ENCODE data around the gene NLRC4.
"Not testable (repeated sequence)": the region's sequence is repeated elsewhere in the genome, so short reads cannot be mapped to it uniquely, and the experiment has no call there.

NLRC4 gene, protein sequence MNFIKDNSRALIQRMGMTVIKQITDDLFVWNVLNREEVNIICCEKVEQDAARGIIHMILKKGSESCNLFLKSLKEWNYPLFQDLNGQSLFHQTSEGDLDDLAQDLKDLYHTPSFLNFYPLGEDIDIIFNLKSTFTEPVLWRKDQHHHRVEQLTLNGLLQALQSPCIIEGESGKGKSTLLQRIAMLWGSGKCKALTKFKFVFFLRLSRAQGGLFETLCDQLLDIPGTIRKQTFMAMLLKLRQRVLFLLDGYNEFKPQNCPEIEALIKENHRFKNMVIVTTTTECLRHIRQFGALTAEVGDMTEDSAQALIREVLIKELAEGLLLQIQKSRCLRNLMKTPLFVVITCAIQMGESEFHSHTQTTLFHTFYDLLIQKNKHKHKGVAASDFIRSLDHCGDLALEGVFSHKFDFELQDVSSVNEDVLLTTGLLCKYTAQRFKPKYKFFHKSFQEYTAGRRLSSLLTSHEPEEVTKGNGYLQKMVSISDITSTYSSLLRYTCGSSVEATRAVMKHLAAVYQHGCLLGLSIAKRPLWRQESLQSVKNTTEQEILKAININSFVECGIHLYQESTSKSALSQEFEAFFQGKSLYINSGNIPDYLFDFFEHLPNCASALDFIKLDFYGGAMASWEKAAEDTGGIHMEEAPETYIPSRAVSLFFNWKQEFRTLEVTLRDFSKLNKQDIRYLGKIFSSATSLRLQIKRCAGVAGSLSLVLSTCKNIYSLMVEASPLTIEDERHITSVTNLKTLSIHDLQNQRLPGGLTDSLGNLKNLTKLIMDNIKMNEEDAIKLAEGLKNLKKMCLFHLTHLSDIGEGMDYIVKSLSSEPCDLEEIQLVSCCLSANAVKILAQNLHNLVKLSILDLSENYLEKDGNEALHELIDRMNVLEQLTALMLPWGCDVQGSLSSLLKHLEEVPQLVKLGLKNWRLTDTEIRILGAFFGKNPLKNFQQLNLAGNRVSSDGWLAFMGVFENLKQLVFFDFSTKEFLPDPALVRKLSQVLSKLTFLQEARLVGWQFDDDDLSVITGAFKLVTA

GRCh38 chr2:32264422-32265105 is at the start of gene NLRC4:
TSS of gene NLRC4 (minus strand) at chr2:32264886. CDS start at chr2:32256775, 8,111 bp downstream.
- H3K4me1 Mint-ChIP-seq (ENCODE audit: low read depth), result peaks cover 6% of the 10 kb centered on the region
- DNase-seq, result no peak
- H3K4me3 Mint-ChIP-seq, result no peak within 1 kb of the TSS
- H3K27ac Mint-ChIP-seq, result peak within 1 kb of the TSS; percentile 36
- H3K9me3 Mint-ChIP-seq, result no peaks in the 10 kb centered on the region
- no peaks in the 10 kb centered on the region for H3K27me3 Mint-ChIP-seq
- no peaks in the 10 kb centered on the region for H3K36me3 Mint-ChIP-seq (ENCODE audit: low read depth)

GRCh38 chr2:32310577-32310976 is 45.9 kb upstream of the NLRC4 start:
- no peak for DNase-seq
- H3K9me3 Mint-ChIP-seq, result no peaks in the 10 kb centered on the region
- peaks cover 41% of the 10 kb centered on the region for H3K36me3 Mint-ChIP-seq (ENCODE audit: low read depth)
- no peak overlapping the region for H3K4me3 Mint-ChIP-seq
- no peaks in the 10 kb centered on the region for H3K4me1 Mint-ChIP-seq (ENCODE audit: low read depth)
- no peak overlapping the region for H3K27ac Mint-ChIP-seq
- H3K27me3 Mint-ChIP-seq, result no peaks in the 10 kb centered on the region

- not testable (repeated sequence) for DNase-seq; H3K9me3 Mint-ChIP-seq; H3K27me3 Mint-ChIP-seq; H3K4me1 Mint-ChIP-seq (ENCODE audit: low read depth); H3K4me3 Mint-ChIP-seq; H3K27ac Mint-ChIP-seq
- peaks cover 62% of the 10 kb centered on the region for H3K36me3 Mint-ChIP-seq (ENCODE audit: low read depth)
These were observed 29.4 kb upstream of the NLRC4 start for GRCh38 chr2:32293966-32294562.

GRCh38 chr2:32293493-32293892 is 28.8 kb upstream of the NLRC4 start:
- H3K27ac Mint-ChIP-seq, H3K4me3 Mint-ChIP-seq, H3K27me3 Mint-ChIP-seq, DNase-seq, H3K9me3 Mint-ChIP-seq: not testable (repeated sequence)
- peaks cover 13% of the 10 kb centered on the region for H3K4me1 Mint-ChIP-seq (ENCODE audit: low read depth)
- H3K36me3 Mint-ChIP-seq (ENCODE audit: low read depth), result peaks cover 59% of the 10 kb centered on the region

DNA sequence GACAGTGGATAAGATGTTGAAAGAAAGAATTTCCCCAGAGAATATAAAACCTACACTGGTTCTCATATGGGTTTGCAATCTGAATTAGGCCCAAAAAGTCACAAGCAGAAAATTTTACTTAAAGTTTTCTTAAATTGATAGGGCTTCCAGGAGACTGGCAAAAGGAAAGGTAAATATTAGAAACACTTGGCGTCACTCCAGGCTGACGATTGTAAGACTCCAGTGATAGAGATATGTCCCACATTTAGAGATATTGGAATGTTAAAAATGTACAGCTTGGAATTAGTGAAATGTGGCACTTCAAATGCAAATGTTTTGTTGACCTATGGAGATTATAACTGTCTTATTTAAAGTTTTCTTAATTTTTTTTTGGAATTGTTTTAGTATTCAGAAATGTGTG is 27.1 kb upstream of the NLRC4 start:
- Mint-ChIP-seq H3K27me3 (no peaks in the 10 kb centered on the region), H3K27ac (no peak overlapping the region), H3K4me3 (no peak overlapping the region), H3K9me3 (no peaks in the 10 kb centered on the region), H3K4me1 (ENCODE audit: low read depth) (peaks cover 24% of the 10 kb centered on the region), H3K36me3 (ENCODE audit: low read depth) (peaks cover 51% of the 10 kb centered on the region)
- no peak for DNase-seq

- no peak overlapping the region for H3K4me3 Mint-ChIP-seq
- H3K27ac Mint-ChIP-seq, result no peak overlapping the region
- H3K27me3 Mint-ChIP-seq, result no peaks in the 10 kb centered on the region
- peaks cover 32% of the 10 kb centered on the region for H3K4me1 Mint-ChIP-seq (ENCODE audit: low read depth)
- peaks cover 46% of the 10 kb centered on the region for H3K36me3 Mint-ChIP-seq (ENCODE audit: low read depth)
- no peak for DNase-seq
- no peaks in the 10 kb centered on the region for H3K9me3 Mint-ChIP-seq
These were observed 25.3 kb upstream of the NLRC4 start for GRCh38 chr2:32290000-32290339.

DNA sequence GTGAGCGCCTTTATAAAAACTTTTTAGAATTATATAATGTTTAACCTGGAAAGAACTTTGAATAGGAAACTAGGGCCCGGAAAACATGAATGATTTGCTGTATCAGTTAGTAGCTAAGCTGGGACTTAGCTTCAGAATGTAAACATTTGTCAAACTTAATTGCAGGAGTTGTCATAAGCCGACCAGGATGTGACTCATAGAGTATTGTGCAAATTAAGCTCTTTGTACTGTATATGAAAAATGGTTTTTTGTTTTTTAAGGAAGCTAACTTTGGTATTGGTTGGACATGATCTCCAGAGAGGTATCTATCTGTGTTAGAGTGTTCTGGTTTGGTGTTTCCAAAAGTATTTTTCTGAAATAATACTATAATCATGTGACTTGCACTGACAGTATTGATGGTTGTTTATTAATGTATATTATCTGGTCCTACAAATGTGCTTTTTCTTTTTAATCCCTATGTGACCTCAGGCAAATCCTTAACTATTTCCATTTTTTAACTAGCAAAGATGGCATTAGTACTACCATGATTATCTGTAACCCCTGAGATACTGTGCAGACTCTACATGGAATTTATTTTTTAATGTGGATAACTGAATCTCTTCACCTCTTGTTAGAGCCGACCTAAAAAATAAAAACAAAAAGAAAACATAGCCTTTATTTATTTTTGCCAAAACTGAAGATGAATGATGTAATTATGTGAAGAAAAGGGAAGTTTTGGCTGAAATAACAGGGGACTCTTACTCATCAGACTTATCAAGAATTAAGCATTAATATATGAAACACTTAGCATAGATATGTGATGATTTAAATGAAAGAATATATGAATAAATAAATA is 24.7 kb upstream of the NLRC4 start:
- Mint-ChIP-seq H3K27me3 (no peaks in the 10 kb centered on the region), H3K9me3 (no peaks in the 10 kb centered on the region), H3K4me3 (no peak overlapping the region), H3K27ac (peak overlapping the region; percentile 35), H3K36me3 (ENCODE audit: low read depth) (peaks cover 48% of the 10 kb centered on the region), H3K4me1 (ENCODE audit: low read depth) (peaks cover 38% of the 10 kb centered on the region)
- DNase-seq, result no peak

DNA sequence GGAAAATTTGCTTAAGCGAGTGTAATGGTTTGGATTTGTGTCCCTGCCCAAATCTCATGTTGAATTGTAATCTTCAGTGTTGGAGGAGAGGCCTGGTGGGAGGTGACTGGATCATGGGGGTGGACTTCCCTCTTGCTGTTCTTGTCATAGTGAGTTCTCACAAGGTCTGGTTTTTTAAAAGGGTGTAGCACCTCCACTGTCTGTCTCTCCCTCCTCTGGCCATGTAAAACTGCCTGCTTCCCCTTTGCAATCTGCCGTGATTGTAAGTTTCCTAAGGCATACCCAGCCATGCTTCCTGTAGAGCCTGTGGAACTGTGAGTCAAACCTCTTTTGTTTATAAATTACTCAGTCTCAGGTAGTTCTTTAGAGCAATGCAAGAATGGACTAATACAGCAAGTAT is 19.6 kb upstream of the NLRC4 start:
- peaks cover 47% of the 10 kb centered on the region for H3K36me3 Mint-ChIP-seq (ENCODE audit: low read depth)
- H3K27ac Mint-ChIP-seq, result peak overlapping the region; percentile 56
- no peak overlapping the region for H3K4me3 Mint-ChIP-seq

GRCh38 chr2:32278478-32278853 is 13.8 kb upstream of the NLRC4 start:
- peaks cover 1% of the 10 kb centered on the region for H3K27me3 Mint-ChIP-seq
- H3K9me3 Mint-ChIP-seq, result no peaks in the 10 kb centered on the region
- peaks cover 35% of the 10 kb centered on the region for H3K4me1 Mint-ChIP-seq (ENCODE audit: low read depth)
- peak overlapping the region; percentile 96 for H3K27ac Mint-ChIP-seq
- DNase-seq, result no peak
- H3K4me3 Mint-ChIP-seq, result peak overlapping the region; percentile 92
- H3K36me3 Mint-ChIP-seq (ENCODE audit: low read depth), result peaks cover 26% of the 10 kb centered on the region

More for the DNA sequence above, 19.6 kb upstream of the NLRC4 start:
- Mint-ChIP-seq H3K27me3 (no peaks in the 10 kb centered on the region), H3K4me1 (ENCODE audit: low read depth) (peaks cover 58% of the 10 kb centered on the region), H3K9me3 (no peaks in the 10 kb centered on the region)
- DNase-seq, result no peak

DNA sequence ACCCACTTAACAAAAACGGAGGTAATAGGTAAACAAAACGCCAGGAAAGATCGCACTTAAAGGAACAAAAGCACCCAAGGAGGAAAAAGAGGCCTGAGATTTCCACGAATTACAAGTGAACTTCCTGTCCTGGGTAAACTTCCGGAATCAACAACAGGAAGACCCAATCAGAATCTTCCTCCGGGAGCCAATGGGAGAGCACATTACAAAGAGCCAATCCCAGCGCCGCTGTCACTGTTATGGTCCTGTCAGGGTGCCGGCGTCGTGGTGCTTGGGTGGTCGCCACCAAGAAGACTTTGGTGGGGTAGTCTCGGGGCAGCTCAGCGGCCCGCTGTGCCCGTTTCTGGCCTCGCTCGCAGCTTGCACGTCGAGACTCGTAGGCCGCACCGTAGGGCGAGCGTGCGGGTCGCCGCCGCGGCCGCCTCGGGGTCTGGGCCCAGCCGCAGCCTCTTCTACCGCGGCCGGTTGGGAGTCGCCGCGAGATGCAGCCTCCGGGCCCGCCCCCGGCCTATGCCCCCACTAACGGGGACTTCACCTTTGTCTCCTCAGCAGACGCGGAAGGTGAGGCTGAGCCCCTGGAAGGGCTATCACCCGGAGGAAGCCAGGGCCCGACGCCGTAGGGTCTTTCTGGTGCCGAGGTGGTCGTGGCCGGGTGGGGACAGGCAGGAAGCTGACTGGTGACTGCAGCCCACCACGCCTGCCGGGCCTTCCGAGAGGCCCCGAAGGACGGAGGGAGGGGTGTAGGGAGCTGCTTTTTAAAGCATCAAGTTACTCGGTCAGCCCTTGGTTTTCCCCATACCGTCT is 13.2 kb upstream of the NLRC4 start, which contains the start of gene YIPF4:
TSS of gene YIPF4 (plus strand) at position 231 of the 804 bp plus-strand sequence. CDS start at position 483, 252 bp downstream.
- Mint-ChIP-seq H3K36me3 (ENCODE audit: low read depth) (peaks cover 20% of the 10 kb centered on the region), H3K27ac (peak within 1 kb of the TSS; percentile 96), H3K9me3 (no peaks in the 10 kb centered on the region), H3K4me3 (peak within 1 kb of the TSS; percentile 92), H3K4me1 (ENCODE audit: low read depth) (peaks cover 31% of the 10 kb centered on the region), H3K27me3 (peaks cover 4% of the 10 kb centered on the region)
- DNase-seq, result peak; percentile 94

GRCh38 chr2:32277363-32277673 is 12.6 kb upstream of the NLRC4 start:
- peaks cover 29% of the 10 kb centered on the region for H3K4me1 Mint-ChIP-seq (ENCODE audit: low read depth)
- peak overlapping the region; percentile 92 for H3K4me3 Mint-ChIP-seq
- peaks cover 18% of the 10 kb centered on the region for H3K36me3 Mint-ChIP-seq (ENCODE audit: low read depth)
- no peak for DNase-seq
- peak overlapping the region; percentile 96 for H3K27ac Mint-ChIP-seq
- H3K27me3 Mint-ChIP-seq, result peaks cover 4% of the 10 kb centered on the region
- no peaks in the 10 kb centered on the region for H3K9me3 Mint-ChIP-seq

DNA sequence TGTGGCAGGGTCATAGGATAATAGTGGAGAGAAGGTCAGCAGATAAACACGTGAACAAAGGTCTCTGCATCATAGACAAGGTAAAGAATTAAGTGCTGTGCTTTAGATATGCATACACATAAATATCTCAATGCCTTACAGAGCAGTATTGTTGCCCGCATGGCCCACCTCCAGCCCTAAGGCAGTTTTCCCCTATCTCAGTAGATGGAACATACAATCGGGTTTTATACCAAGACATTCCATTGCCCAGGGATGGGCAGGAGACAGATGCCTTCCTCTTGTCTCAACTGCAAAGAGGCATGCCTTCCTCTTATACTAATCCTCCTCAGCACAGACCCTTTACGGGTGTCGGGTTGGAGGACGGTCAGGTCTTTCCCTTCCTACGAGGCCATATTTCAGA is 11.1 kb upstream of the NLRC4 start:
- H3K27me3 Mint-ChIP-seq; H3K27ac Mint-ChIP-seq; H3K4me3 Mint-ChIP-seq; H3K9me3 Mint-ChIP-seq; H3K36me3 Mint-ChIP-seq (ENCODE audit: low read depth); DNase-seq: not testable (repeated sequence)
- peaks cover 23% of the 10 kb centered on the region for H3K4me1 Mint-ChIP-seq (ENCODE audit: low read depth)

DNA sequence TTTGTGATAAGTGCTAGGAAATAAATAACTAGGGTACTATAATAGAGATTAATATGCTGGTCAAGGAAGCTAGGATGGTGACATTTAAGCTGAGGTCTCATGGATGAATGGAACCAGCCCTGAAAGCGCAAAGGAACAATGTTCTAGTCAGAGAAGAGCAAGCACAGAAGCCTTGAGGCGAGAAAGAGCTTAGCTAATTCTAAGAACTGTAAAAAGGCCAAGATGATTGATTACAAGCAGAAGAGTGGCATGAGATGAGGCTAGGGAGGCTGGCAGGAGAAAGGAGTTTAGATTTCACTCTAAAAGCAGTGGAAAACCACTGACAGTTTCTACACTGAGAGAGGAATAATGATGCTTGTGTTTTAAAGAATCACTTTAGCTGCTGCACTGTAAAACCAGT is 9.6 kb upstream of the NLRC4 start:
- no peak for DNase-seq
- H3K27ac Mint-ChIP-seq, result no peak overlapping the region
- H3K27me3 Mint-ChIP-seq, result peaks cover 7% of the 10 kb centered on the region
- peaks cover 16% of the 10 kb centered on the region for H3K4me1 Mint-ChIP-seq (ENCODE audit: low read depth)
- H3K9me3 Mint-ChIP-seq, result no peaks in the 10 kb centered on the region
- no peak overlapping the region for H3K4me3 Mint-ChIP-seq
- H3K36me3 Mint-ChIP-seq (ENCODE audit: low read depth), result peaks cover 5% of the 10 kb centered on the region
